ENCODE data around the gene DCDC2C.

DNA sequence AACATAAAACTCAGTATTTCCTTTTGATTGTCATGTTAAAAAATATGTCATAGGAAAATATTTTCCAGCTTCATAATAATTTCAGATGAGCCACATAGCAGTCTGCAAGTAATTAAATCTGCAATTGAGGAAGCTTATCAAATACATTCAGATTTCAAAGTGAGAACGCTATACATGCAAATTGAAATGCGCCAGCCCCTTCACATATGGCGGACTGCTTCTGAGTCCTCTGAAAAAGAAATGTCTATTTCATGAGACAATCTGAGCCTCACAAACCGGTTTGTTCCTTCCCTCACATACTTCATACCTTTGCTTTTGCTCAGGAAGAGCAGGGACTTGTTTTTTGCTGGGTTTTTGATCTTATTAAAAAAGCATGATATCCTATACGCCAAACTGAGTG, 2.3 kb upstream of the DCDC2C start:
- TF ChIP-seq, protein P1, sequence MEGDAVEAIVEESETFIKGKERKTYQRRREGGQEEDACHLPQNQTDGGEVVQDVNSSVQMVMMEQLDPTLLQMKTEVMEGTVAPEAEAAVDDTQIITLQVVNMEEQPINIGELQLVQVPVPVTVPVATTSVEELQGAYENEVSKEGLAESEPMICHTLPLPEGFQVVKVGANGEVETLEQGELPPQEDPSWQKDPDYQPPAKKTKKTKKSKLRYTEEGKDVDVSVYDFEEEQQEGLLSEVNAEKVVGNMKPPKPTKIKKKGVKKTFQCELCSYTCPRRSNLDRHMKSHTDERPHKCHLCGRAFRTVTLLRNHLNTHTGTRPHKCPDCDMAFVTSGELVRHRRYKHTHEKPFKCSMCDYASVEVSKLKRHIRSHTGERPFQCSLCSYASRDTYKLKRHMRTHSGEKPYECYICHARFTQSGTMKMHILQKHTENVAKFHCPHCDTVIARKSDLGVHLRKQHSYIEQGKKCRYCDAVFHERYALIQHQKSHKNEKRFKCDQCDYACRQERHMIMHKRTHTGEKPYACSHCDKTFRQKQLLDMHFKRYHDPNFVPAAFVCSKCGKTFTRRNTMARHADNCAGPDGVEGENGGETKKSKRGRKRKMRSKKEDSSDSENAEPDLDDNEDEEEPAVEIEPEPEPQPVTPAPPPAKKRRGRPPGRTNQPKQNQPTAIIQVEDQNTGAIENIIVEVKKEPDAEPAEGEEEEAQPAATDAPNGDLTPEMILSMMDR (IDR thresholded peaks at IDR 0.05; ENCODE audit: poor library complexity, severe bottlenecking): no peak
- TF ChIP-seq EP300 (conservative IDR thresholded peaks at IDR 0.05; ENCODE audit: poor library complexity, severe bottlenecking) (no peak), TAF1 (IDR thresholded peaks at IDR 0.05; ENCODE audit: low read depth) (no peak), EZH2 (IDR thresholded peaks at IDR 0.05; ENCODE audit: borderline replicate concordance, insufficient read depth, low read length, poor library complexity, severe bottlenecking) (no peak)
- TF ChIP-seq, protein P2, sequence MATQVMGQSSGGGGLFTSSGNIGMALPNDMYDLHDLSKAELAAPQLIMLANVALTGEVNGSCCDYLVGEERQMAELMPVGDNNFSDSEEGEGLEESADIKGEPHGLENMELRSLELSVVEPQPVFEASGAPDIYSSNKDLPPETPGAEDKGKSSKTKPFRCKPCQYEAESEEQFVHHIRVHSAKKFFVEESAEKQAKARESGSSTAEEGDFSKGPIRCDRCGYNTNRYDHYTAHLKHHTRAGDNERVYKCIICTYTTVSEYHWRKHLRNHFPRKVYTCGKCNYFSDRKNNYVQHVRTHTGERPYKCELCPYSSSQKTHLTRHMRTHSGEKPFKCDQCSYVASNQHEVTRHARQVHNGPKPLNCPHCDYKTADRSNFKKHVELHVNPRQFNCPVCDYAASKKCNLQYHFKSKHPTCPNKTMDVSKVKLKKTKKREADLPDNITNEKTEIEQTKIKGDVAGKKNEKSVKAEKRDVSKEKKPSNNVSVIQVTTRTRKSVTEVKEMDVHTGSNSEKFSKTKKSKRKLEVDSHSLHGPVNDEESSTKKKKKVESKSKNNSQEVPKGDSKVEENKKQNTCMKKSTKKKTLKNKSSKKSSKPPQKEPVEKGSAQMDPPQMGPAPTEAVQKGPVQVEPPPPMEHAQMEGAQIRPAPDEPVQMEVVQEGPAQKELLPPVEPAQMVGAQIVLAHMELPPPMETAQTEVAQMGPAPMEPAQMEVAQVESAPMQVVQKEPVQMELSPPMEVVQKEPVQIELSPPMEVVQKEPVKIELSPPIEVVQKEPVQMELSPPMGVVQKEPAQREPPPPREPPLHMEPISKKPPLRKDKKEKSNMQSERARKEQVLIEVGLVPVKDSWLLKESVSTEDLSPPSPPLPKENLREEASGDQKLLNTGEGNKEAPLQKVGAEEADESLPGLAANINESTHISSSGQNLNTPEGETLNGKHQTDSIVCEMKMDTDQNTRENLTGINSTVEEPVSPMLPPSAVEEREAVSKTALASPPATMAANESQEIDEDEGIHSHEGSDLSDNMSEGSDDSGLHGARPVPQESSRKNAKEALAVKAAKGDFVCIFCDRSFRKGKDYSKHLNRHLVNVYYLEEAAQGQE (IDR thresholded peaks at IDR 0.05; ENCODE audit: borderline replicate concordance): no peak
